ENCODE results near the gene MGAT3.

DNA sequence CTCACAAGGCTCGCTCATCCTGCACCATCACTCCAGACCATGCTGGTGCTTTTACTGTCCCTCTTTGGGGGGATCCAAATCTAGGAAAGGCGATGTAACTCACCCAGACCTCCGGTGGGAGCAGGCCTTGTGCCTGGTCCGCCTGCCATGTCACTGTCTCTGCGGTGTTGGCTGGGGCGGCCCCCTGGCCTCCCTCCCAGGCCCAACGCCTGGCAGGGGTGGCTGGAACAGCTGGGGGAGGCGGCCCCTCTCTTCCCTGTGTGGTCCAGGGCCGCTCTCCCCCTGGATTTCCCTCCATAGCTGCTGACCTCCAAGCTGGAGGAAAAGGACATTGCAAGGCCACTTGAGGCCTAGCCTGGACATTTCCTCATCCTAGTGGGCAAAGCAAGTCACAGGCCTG lies 11.1 kb upstream of the MGAT3 start:
- TF ChIP-seq JUND (IDR thresholded peaks at IDR 0.05; ENCODE audit: borderline replicate concordance, low read depth, low read length), result no peak
- no peak for TF ChIP-seq JUND (tag; IDR thresholded peaks at IDR 0.05; ENCODE audit: borderline replicate concordance, low read depth, low read length)
- no peak for TF ChIP-seq GTF2F1 (IDR thresholded peaks at IDR 0.05; ENCODE audit: low read depth, low read length)
